RWPE2 (cell line): ENCODE results near the gene TMED5.

Experiments used
- ATAC-seq: fragments of 200-7000 bp; cut with Tn5 transposase; 3 replicates; pipeline ENCODE4 v1.9.1; 2021; ENCODE audit warnings: low read depth
- DNase-seq: peaks from one replicate; pipeline ENCODE4 v3.0.0-alpha.2; 2020; ENCODE audit warnings: low spot score
- H3K27ac ChIP-seq: fragments of 450-650 bp; 2 replicates; pipeline ENCODE4 v1.5.1; 2017; ENCODE audit warnings: mild to moderate bottlenecking; ENCODE audit not compliant: poor library complexity, severe bottlenecking
- H3K27me3 ChIP-seq: fragments of 250-450 bp; sonication (Bioruptor Pico); 2 replicates; pipeline ENCODE4 v1.5.1; 2021; ENCODE audit warnings: mild to moderate bottlenecking, moderate library complexity; ENCODE audit not compliant: insufficient read depth, poor library complexity, severe bottlenecking
- H3K36me3 ChIP-seq: fragments of 250-450 bp; sonication (Bioruptor Pico); 2 replicates; pipeline ENCODE4 v1.5.1; 2020; ENCODE audit warnings: low read depth, mild to moderate bottlenecking, moderate library complexity
- H3K4me1 ChIP-seq: fragments of 250-450 bp; sonication (Bioruptor Pico); 2 replicates; pipeline ENCODE4 v1.5.1; 2021; ENCODE audit warnings: mild to moderate bottlenecking, moderate library complexity; ENCODE audit not compliant: insufficient read depth, poor library complexity, severe bottlenecking
- H3K4me3 ChIP-seq: fragments of 250-450 bp; sonication (Bioruptor Pico); 2 replicates; pipeline ENCODE4 v1.5.1; 2021; ENCODE audit warnings: mild to moderate bottlenecking, moderate library complexity; ENCODE audit not compliant: severe bottlenecking
- H3K9me3 ChIP-seq: fragments of 250-450 bp; sonication (Bioruptor Pico); 2 replicates; pipeline ENCODE4 v1.5.1; 2021; ENCODE audit warnings: mild to moderate bottlenecking, moderate library complexity; ENCODE audit not compliant: severe bottlenecking
- CTCF ChIP-seq: fragments of 450-650 bp; IDR thresholded peaks from one replicate; pipeline ENCODE4 v1.5.1; 2017; ENCODE audit warnings: mild to moderate bottlenecking, moderate library complexity; ENCODE audit not compliant: poor library complexity, severe bottlenecking

TMED5 gene

GRCh38 chr1:93215322-93215721 lies 35.1 kb upstream of the TMED5 start:
- Histone ChIP-seq H3K36me3 (peaks cover 87% of the 10 kb centered on the region), H3K9me3 (no peaks in the 10 kb centered on the region), H3K4me3 (no peak overlapping the region), H3K4me1 (no peaks in the 10 kb centered on the region), H3K27me3 (no peaks in the 10 kb centered on the region), H3K27ac (no peak overlapping the region)
- DNase-seq (no peak), ATAC-seq (no peak)
- TF ChIP-seq CTCF, result no peak

DNA sequence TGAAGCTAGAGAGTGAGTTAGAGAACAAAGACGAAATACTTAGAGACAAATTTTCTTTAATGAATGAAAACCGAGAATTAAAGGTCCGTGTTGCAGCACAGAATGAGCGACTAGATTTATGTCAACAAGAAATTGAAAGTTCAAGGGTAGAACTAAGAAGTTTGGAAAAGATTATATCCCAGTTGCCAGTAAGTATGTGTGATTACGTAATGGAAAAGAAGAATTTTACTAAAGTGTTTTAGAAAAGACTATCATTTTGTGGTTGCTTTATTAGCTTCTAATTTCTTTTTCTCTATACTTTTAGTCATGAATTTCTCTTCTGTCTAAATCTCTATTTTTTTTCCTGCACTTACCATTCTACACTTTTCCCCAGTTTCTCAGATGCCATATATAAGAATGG lies 27.0 kb upstream of the TMED5 start:
- DNase-seq (no peak), ATAC-seq (no peak)
- Histone ChIP-seq H3K27me3 (no peaks in the 10 kb centered on the region), H3K4me3 (no peak overlapping the region), H3K36me3 (peaks cover 91% of the 10 kb centered on the region), H3K27ac (no peak overlapping the region), H3K4me1 (no peaks in the 10 kb centered on the region), H3K9me3 (no peaks in the 10 kb centered on the region)
- no peak for TF ChIP-seq CTCF

GRCh38 chr1:93206567-93206954 lies 26.3 kb upstream of the TMED5 start:
- Histone ChIP-seq H3K27me3 (no peaks in the 10 kb centered on the region), H3K4me3 (no peak overlapping the region)
- ATAC-seq, result no peak

GRCh38 chr1:93205892-93206566 lies 25.8 kb upstream of the TMED5 start:
- no peak overlapping the region for H3K27ac ChIP-seq
- TF ChIP-seq CTCF, result no peak
- peaks cover 92% of the 10 kb centered on the region for H3K36me3 ChIP-seq
- no peaks in the 10 kb centered on the region for H3K9me3 ChIP-seq
- no peaks in the 10 kb centered on the region for H3K4me1 ChIP-seq
- ATAC-seq (no peak), DNase-seq (no peak)
- no peaks in the 10 kb centered on the region for H3K27me3 ChIP-seq
- H3K4me3 ChIP-seq, result no peak overlapping the region

More at GRCh38 chr1:93206567-93206954, 26.3 kb upstream of the TMED5 start:
- Histone ChIP-seq H3K4me1 (no peaks in the 10 kb centered on the region), H3K27ac (no peak overlapping the region), H3K9me3 (no peaks in the 10 kb centered on the region), H3K36me3 (peaks cover 91% of the 10 kb centered on the region)
- no peak for TF ChIP-seq CTCF
- no peak for DNase-seq

- Histone ChIP-seq H3K4me1 (no peaks in the 10 kb centered on the region), H3K9me3 (no peaks in the 10 kb centered on the region), H3K4me3 (no peak overlapping the region), H3K36me3 (peaks cover 84% of the 10 kb centered on the region), H3K27ac (no peak overlapping the region), H3K27me3 (no peaks in the 10 kb centered on the region)
- DNase-seq (no peak), ATAC-seq (no peak)
- no peak for TF ChIP-seq CTCF
These were observed 20.5 kb upstream of the TMED5 start for GRCh38 chr1:93200714-93201113.
